IMR-90 (cell line): ENCODE measurements around the gene ZNF282. TPM values are rescaled to one million over a fixed set of nuclear protein-coding genes. Genes with fewer than 3 reads are reported as not detected.

Experiments used
- ATAC-seq: fragments of 200-7000 bp; cut with Tn5 transposase; 2 replicates; pipeline ENCODE4 v1.9.1; 2020; ENCODE audit warnings: low read depth, mild to moderate bottlenecking, moderate library complexity
- BruUV-seq: library from RNA; stranded (reverse); fragments of 400-500 nt; replicated peaks from 2 replicates; lab custom pipeline; 2021; lab: Mats Ljungman, UMichigan
- CTCF ChIA-PET: fragments of 300-600 bp; formaldehyde crosslinking; extraction: SDS; loops from one replicate; lab custom pipeline; 2021; ENCODE audit warnings: antibody characterized with exemption; lab: Yijun Ruan, JAX
- POLR2A ChIA-PET: fragments of 300-600 bp; sonication (Branson Sonifier 250); formaldehyde crosslinking; loops from one replicate; lab custom pipeline; 2022; ENCODE audit warnings: antibody characterized with exemption; ENCODE audit not compliant: unreplicated experiment; lab: Charles Lee
- DNase-seq: peaks from one replicate; pipeline ENCODE4 v3.0.0; 2013
- H2AFZ ChIP-seq: replicated peaks from 2 replicates; pipeline ENCODE3; 2013; ENCODE audit warnings: low read length, mild to moderate bottlenecking; ENCODE audit not compliant: poor library complexity
- H2AK5ac ChIP-seq: 2 replicates; pipeline ENCODE4 v1.6.1; 2013; ENCODE audit warnings: low read depth, low read length, inconsistent platforms
- H2AK9ac ChIP-seq: replicated peaks from 2 replicates; pipeline ENCODE3; 2013; ENCODE audit warnings: mild to moderate bottlenecking, low read depth, low read length, moderate library complexity; ENCODE audit not compliant: poor library complexity
- H2BK120ac ChIP-seq: 2 replicates; pipeline ENCODE4 v1.6.1; 2013; ENCODE audit warnings: low read depth, low read length, inconsistent platforms
- H2BK15ac ChIP-seq: 3 replicates; pipeline ENCODE4 v1.6.1; 2013; ENCODE audit warnings: low read depth, low read length, inconsistent platforms
- H2BK20ac ChIP-seq: 2 replicates; pipeline ENCODE4 v1.6.1; 2013; ENCODE audit warnings: low read depth, mild to moderate bottlenecking, inconsistent platforms, low read length, moderate library complexity
- H2BK5ac ChIP-seq: 2 replicates; pipeline ENCODE4 v1.6.1; 2013; ENCODE audit warnings: mild to moderate bottlenecking, low read depth, low read length, inconsistent platforms; ENCODE audit not compliant: poor library complexity, severe bottlenecking
- H3K14ac ChIP-seq: replicated peaks from 2 replicates; pipeline ENCODE4 v1.6.1; 2013; ENCODE audit warnings: low read depth, low read length, inconsistent platforms
- H3K18ac ChIP-seq: 2 replicates; pipeline ENCODE4 v1.6.1; 2013; ENCODE audit warnings: low read depth, low read length, control low read depth
- H3K23ac ChIP-seq: 2 replicates; pipeline ENCODE4 v1.6.1; 2013; ENCODE audit warnings: low read depth, low read length, inconsistent platforms
- H3K27ac ChIP-seq: 2 replicates; pipeline ENCODE4 v1.5.1; 2013; ENCODE audit warnings: mild to moderate bottlenecking, control low read depth, low read length; ENCODE audit not compliant: insufficient read depth
- H3K27me3 ChIP-seq: 2 replicates; pipeline ENCODE4 v1.6.1; 2013; ENCODE audit warnings: low read length; ENCODE audit not compliant: control insufficient read depth, insufficient read depth
- H3K36me3 ChIP-seq: 2 replicates; pipeline ENCODE4 v1.6.1; 2013; ENCODE audit warnings: low read length, mixed read lengths; ENCODE audit not compliant: control insufficient read depth, insufficient read depth
- H3K4ac ChIP-seq: 2 replicates; pipeline ENCODE4 v1.6.1; 2013; ENCODE audit warnings: low read depth, low read length, inconsistent platforms
- H3K4me1 ChIP-seq: 2 replicates; pipeline ENCODE4 v1.6.1; 2013; ENCODE audit warnings: low read length, mixed read lengths; ENCODE audit not compliant: control insufficient read depth, insufficient read depth
- H3K4me2 ChIP-seq: 2 replicates; pipeline ENCODE4 v1.6.1; 2013; ENCODE audit warnings: low read depth, mild to moderate bottlenecking, control low read depth, low read length, moderate library complexity
- H3K4me3 ChIP-seq: 2 replicates; pipeline ENCODE4 v1.5.1; 2013; ENCODE audit warnings: low read depth, mild to moderate bottlenecking, control low read depth, low read length, moderate library complexity; ENCODE audit not compliant: insufficient read depth
- H3K56ac ChIP-seq: 2 replicates; pipeline ENCODE4 v1.6.1; 2013; ENCODE audit warnings: low read length, inconsistent platforms; ENCODE audit not compliant: insufficient read depth; ENCODE audit errors: extremely low read depth
- H3K79me1 ChIP-seq, 2 experiments: 2 replicates each; pipeline ENCODE4 v1.6.1; 2013; ENCODE audit warnings: low read length in 2 of 2, inconsistent platforms in 1 of 2, low read depth in 1 of 2
- H3K9ac ChIP-seq: 2 replicates; pipeline ENCODE4 v1.6.1; 2013; ENCODE audit warnings: low read depth, low read length, control low read depth
- H3K9me1 ChIP-seq: 2 replicates; pipeline ENCODE4 v1.6.1; 2013; ENCODE audit warnings: low read length, inconsistent platforms; ENCODE audit not compliant: insufficient read depth
- H3K9me3 ChIP-seq: 2 replicates; pipeline ENCODE4 v1.6.1; 2013; ENCODE audit warnings: low read length; ENCODE audit not compliant: control insufficient read depth, insufficient read depth
- H4K20me1 ChIP-seq: 2 replicates; pipeline ENCODE4 v1.6.1; 2013; ENCODE audit warnings: low read length, inconsistent platforms; ENCODE audit not compliant: insufficient read depth
- H4K5ac ChIP-seq: 2 replicates; pipeline ENCODE4 v1.6.1; 2013; ENCODE audit warnings: mild to moderate bottlenecking, low read depth, low read length, control low read depth
- H4K8ac ChIP-seq, 2 experiments: 2 replicates each; pipeline ENCODE4 v1.6.1; 2013; ENCODE audit warnings: low read depth in 2 of 2, low read length in 2 of 2, control low read depth in 1 of 2, inconsistent platforms in 1 of 2
- H4K91ac ChIP-seq: 2 replicates; pipeline ENCODE4 v1.6.1; 2013; ENCODE audit warnings: low read depth, low read length, inconsistent platforms; ENCODE audit not compliant: insufficient read depth
- CHD1 ChIP-seq: IDR thresholded peaks from 2 replicates; pipeline ENCODE4 v1.6.1; 2012; ENCODE audit warnings: low read depth, low read length, improper control_type of control experiment
- ELK1 ChIP-seq: fragments of 150-350 bp; IDR thresholded peaks from 2 replicates; pipeline ENCODE4 v1.6.1; 2016; ENCODE audit warnings: low read depth, mild to moderate bottlenecking, low read length, moderate library complexity, borderline replicate concordance
- FOS ChIP-seq: fragments of 150-350 bp; IDR thresholded peaks from 2 replicates; pipeline ENCODE4 v1.6.1; 2016; ENCODE audit warnings: low read depth, low read length
- NFE2L2 ChIP-seq: fragments of 150-350 bp; IDR thresholded peaks from 2 replicates; pipeline ENCODE4 v1.6.1; 2016; ENCODE audit warnings: low read depth, mild to moderate bottlenecking, low read length
- RAD21 ChIP-seq: IDR thresholded peaks from 2 replicates; pipeline ENCODE4 v1.6.1; 2012; ENCODE audit warnings: low read length, improper control_type of control experiment
- RFX5 ChIP-seq: IDR thresholded peaks from 2 replicates; pipeline ENCODE4 v1.8.0; 2012; ENCODE audit warnings: low read depth, mild to moderate bottlenecking, low read length, moderate library complexity
- WGBS, 2 experiments: methylation state at CpG; one replicate each; pipeline versions ENCODE4 v1.1.5 to v1.1.7; 2013; ENCODE audit warnings: missing lambda C conversion rate in 2 of 2; ENCODE audit not compliant: insufficient read length in 1 of 2; ENCODE audit errors: extremely low coverage in 2 of 2; 5-methylcytosine and 5-hydroxymethylcytosine counted together
- dilution Hi-C: fragments of 300-500 bp; cut with HindIII; formaldehyde crosslinking; loops from one replicate; pipeline ENCODE4 v1.14.3; 2018; ENCODE audit warnings: low sequenced_read_pairs; ENCODE audit not compliant: unreplicated experiment
- in situ Hi-C: fragments of 300-500 bp; cut with MboI; formaldehyde crosslinking; loops from 3 replicates; pipeline ENCODE4 v1.14.3; 2019; ENCODE audit warnings: low sequenced_read_pairs, inconsistent platforms, mixed read lengths
- intact Hi-C: fragments of 100-400 bp; cut with micrococcal nuclease; formaldehyde crosslinking; loops from 2 replicates; pipeline ENCODE4 v1.10.0; 2022
- polyA plus RNA-seq, 3 experiments: library from polyadenylated mRNA; depleted of rRNA; stranded (reverse); fragments of >200 nt; gene quantifications; 2 replicates each; pipeline ENCODE4 v1.2.3, GENCODE V29; 2012; ENCODE audit warnings: low replicate concordance in 1 of 3
- total RNA-seq: library from RNA; depleted of rRNA; stranded (reverse); fragments of >200 nt; gene quantifications from 2 replicates; pipeline ENCODE4 v1.2.3, GENCODE V29; 2012

Gene ZNF282
- total and polyA plus RNA-seq, 2 of the 4 experiments (the other 2 are of a cell fraction), result 7.2 to 11.9 TPM

- peak overlapping the region; percentile 77 for H3K4ac ChIP-seq
- BruUV-seq, result no TSS peak
- H3K14ac ChIP-seq, result peak overlapping the region; percentile 64
- no peak overlapping the region for H3K18ac ChIP-seq
- peak overlapping the region; percentile 44; the same call in 1 of the 2 replicates for H2AK5ac ChIP-seq
- 0 out of 2 replicates have a peak, but pooled peaks cover 6% of the 10 kb centered on the region for H3K9me1 ChIP-seq
- peak overlapping the region; percentile 89 for H3K9ac ChIP-seq
- in situ Hi-C loops (no loop called here), intact Hi-C loops (loop anchor here (5.0 kb wide), 1 partner anchor 36 kb away; no protein-coding TSS in a partner anchor), dilution Hi-C loops (no loop called here)
- H3K4me2 ChIP-seq, result peak overlapping the region; percentile 92
- no peak for TF ChIP-seq CHD1
- no peak for TF ChIP-seq ELK1
- no peak for TF ChIP-seq FOS
- TF ChIP-seq RAD21, result no peak
- no peak for TF ChIP-seq RFX5
- TF ChIP-seq NFE2L2, result no peak
- no peak overlapping the region for H2BK20ac ChIP-seq
- POLR2A ChIA-PET, result no interaction called here
- H3K79me1 ChIP-seq, result peaks cover 11 to 41% of the 10 kb centered on the region in 2 experiments
- peak overlapping the region; percentile 44 to 58; a peak in 2 of 4 replicates for H4K8ac ChIP-seq
- peak overlapping the region; percentile 97 for H2AFZ ChIP-seq
- H2BK5ac ChIP-seq, result peak overlapping the region; percentile 71
- no peak overlapping the region; the same call in 1 of the 2 replicates for H2BK120ac ChIP-seq
- peak overlapping the region; percentile 63 for H3K27ac ChIP-seq
- peaks cover 6% of the 10 kb centered on the region for H3K4me1 ChIP-seq
- ATAC-seq (peak; percentile 2; the same call in 1 of the 2 replicates), DNase-seq (no peak)
- H3K23ac ChIP-seq, result peak overlapping the region; percentile 87
- peak overlapping the region; percentile 75 for H3K4me3 ChIP-seq
- 4% methylated on average over 5 of the region's 17 CpGs; no CpG with 5 or more reads in 1 of the 2 experiments for WGBS, 2 experiments
- H4K91ac ChIP-seq, result peak overlapping the region; percentile 39; the same call in 1 of the 2 replicates
- peaks cover 24% of the 10 kb centered on the region for H3K36me3 ChIP-seq
- peak overlapping the region; percentile 77; the same call in 1 of the 2 replicates for H3K56ac ChIP-seq
- H2AK9ac ChIP-seq, result peak overlapping the region; percentile 86
- CTCF ChIA-PET, result interaction anchor here (1.2 kb wide), 1 partner anchor 16 kb away, joined by 3 read pairs; no protein-coding TSS in a partner anchor
- no peaks in the 10 kb centered on the region for H3K27me3 ChIP-seq
- H2BK15ac ChIP-seq, result no peak overlapping the region
- H3K9me3 ChIP-seq, result no peaks in the 10 kb centered on the region
- peak overlapping the region; percentile 32; the same call in 1 of the 2 replicates for H4K5ac ChIP-seq
- peaks cover 17% of the 10 kb centered on the region for H4K20me1 ChIP-seq
Observed at GRCh38 chr7:149196151-149196704, 882 bp downstream of the ZNF282 start.
